ENCODE data around the gene FER.

DNA sequence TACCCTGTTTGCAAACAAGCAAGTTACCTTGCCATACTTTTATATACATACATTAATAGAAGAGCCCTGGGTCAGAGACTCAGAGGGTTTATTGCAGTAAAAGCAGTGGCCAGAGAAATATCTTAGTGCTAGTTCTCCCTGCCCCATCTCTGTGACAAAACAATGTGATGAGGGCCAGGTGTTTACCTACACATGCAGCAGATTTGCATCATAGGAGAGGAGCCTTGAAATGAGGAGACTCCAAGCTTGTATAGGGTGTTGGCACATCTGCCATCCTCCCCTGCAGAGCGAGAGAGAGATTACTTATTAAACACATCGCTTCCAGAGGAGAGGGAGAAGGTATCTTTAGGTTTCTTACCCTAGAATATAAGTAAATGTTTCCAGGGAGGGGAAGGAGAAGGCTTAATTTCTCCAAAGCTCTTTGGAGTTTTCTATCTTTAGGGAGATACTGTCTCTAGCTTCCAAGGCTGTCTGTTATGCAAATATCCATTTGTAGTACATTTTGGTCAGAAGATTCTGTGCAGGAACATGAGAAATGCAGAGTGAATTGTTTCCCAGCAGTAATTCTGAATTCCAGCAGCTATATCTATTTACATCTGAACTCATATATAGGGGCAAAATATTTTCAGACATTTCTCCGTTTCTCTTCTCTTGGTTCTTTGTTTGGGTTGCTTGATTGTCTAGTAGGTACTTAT lies 15.7 kb downstream of the FER start:
- TF ChIP-seq, protein P1, sequence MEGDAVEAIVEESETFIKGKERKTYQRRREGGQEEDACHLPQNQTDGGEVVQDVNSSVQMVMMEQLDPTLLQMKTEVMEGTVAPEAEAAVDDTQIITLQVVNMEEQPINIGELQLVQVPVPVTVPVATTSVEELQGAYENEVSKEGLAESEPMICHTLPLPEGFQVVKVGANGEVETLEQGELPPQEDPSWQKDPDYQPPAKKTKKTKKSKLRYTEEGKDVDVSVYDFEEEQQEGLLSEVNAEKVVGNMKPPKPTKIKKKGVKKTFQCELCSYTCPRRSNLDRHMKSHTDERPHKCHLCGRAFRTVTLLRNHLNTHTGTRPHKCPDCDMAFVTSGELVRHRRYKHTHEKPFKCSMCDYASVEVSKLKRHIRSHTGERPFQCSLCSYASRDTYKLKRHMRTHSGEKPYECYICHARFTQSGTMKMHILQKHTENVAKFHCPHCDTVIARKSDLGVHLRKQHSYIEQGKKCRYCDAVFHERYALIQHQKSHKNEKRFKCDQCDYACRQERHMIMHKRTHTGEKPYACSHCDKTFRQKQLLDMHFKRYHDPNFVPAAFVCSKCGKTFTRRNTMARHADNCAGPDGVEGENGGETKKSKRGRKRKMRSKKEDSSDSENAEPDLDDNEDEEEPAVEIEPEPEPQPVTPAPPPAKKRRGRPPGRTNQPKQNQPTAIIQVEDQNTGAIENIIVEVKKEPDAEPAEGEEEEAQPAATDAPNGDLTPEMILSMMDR (conservative IDR thresholded peaks at IDR 0.05) = no peak
- no peak for TF ChIP-seq ZFX (IDR thresholded peaks at IDR 0.05)
